ENCODE results near the gene TPRN.

The TPRN gene

GRCh38 chr9:137143459-137143858 lies 57.1 kb downstream of the TPRN start:
- DNase-seq (ENCODE audit: low spot score) = no peak

GRCh38 chr9:137141976-137142936 lies 58.3 kb downstream of the TPRN start:
- no peak for DNase-seq (ENCODE audit: low spot score)
